Lower leg skin (tissue), 4 donors: ENCODE data around the gene KCNMB2. TPM values are rescaled to one million over a fixed set of nuclear protein-coding genes. Genes with fewer than 3 reads are reported as not detected.

ENCODE experiments used
- DNase-seq, 2 donors: peaks; one replicate each; pipeline ENCODE4 v3.0.0-alpha.2; 2019; ENCODE audit warnings: low spot score in 2 of 2
- H3K4me3 ChIP-seq: fragments of 200-600 bp; sonication (generic); 2 replicates; pipeline ENCODE4 v1.5.1; 2017; ENCODE audit warnings: mild to moderate bottlenecking, low read depth; ENCODE audit not compliant: poor library complexity, severe bottlenecking
- CTCF ChIP-seq, 3 donors: fragments of 450-650 bp; IDR thresholded peaks; one replicate each; pipeline ENCODE4 v1.5.1; 2016; ENCODE audit warnings: antibody characterized with exemption in 3 of 3, mild to moderate bottlenecking in 3 of 3, moderate library complexity in 2 of 3
- POLR2A ChIP-seq, 2 donors: fragments of 450-650 bp; IDR thresholded peaks; one replicate each; pipeline ENCODE4 v1.6.1; 2016 to 2017; ENCODE audit warnings: antibody characterized with exemption in 2 of 2, mild to moderate bottlenecking in 1 of 2, moderate library complexity in 1 of 2
- WGBS, 2 donors: methylation state at CpG; one replicate each; pipeline ENCODE4 v1.1.5; 2018; 5-methylcytosine and 5-hydroxymethylcytosine counted together
- intact Hi-C: fragments of 100-400 bp; cut with DNase I; formaldehyde crosslinking; loops from one replicate; pipeline ENCODE4 v1.15.0; 2023; ENCODE audit warnings: low total_unique reads
- total RNA-seq, 4 donors: library from RNA; depleted of rRNA; stranded (reverse); fragments of >200 nt; gene quantifications; one replicate each; pipeline ENCODE4 v1.1.0, GENCODE V29; 2016

Gene KCNMB2
- total RNA-seq, 4 donors from 2014 or later, result not detected

GRCh38 chr3:178584722-178585380, 48.6 kb downstream of the KCNMB2 start:
- no peak for DNase-seq
- 36 to 48% methylated on average over 5 of the region's 5 CpGs for WGBS, 2 donors
- TF ChIP-seq CTCF (IDR thresholded peaks at IDR 0.05) (no peak), POLR2A (IDR thresholded peaks at IDR 0.05) (no peak)
- intact Hi-C loops, result no loop called here
- no peak overlapping the region for H3K4me3 ChIP-seq

- intact Hi-C loops, result no loop called here
- 0 to 18% methylated on average over 1 of the region's 1 CpG for WGBS, 2 donors
- no peak for DNase-seq
Measured at GRCh38 chr3:178585454-178585853, 49.2 kb downstream of the KCNMB2 start.

GRCh38 chr3:178586076-178586475, 49.8 kb downstream of the KCNMB2 start:
- 53% methylated on average over 2 of the region's 2 CpGs for WGBS, 2 donors

More at GRCh38 chr3:178585454-178585853, 49.2 kb downstream of the KCNMB2 start:
- no peak overlapping the region for H3K4me3 ChIP-seq
- TF ChIP-seq CTCF (IDR thresholded peaks at IDR 0.05) (no peak), POLR2A (IDR thresholded peaks at IDR 0.05) (no peak)

GRCh38 chr3:178588628-178589027, 52.4 kb downstream of the KCNMB2 start:
- DNase-seq, result no peak
- no peak for TF ChIP-seq CTCF (IDR thresholded peaks at IDR 0.05)
- TF ChIP-seq POLR2A (IDR thresholded peaks at IDR 0.05), result no peak
- 77 to 87% methylated on average over 4 of the region's 4 CpGs for WGBS, 2 donors
- intact Hi-C loops, result no loop called here
- H3K4me3 ChIP-seq, result no peak overlapping the region

More at GRCh38 chr3:178586076-178586475, 49.8 kb downstream of the KCNMB2 start:
- DNase-seq, result no peak
- no peak overlapping the region for H3K4me3 ChIP-seq
- TF ChIP-seq POLR2A (IDR thresholded peaks at IDR 0.05), result no peak
- no peak for TF ChIP-seq CTCF (IDR thresholded peaks at IDR 0.05)
- intact Hi-C loops, result no loop called here

- WGBS, 2 donors, result 91 to 94% methylated on average over 1 of the region's 1 CpG
- TF ChIP-seq CTCF (IDR thresholded peaks at IDR 0.05), result no peak
- no peak for TF ChIP-seq POLR2A (IDR thresholded peaks at IDR 0.05)
- no peak overlapping the region for H3K4me3 ChIP-seq
- intact Hi-C loops, result no loop called here
- no peak for DNase-seq
Measured at GRCh38 chr3:178593786-178594185, 57.5 kb downstream of the KCNMB2 start.

GRCh38 chr3:178597371-178597770, 61.1 kb downstream of the KCNMB2 start:
- DNase-seq, result no peak
- 84 to 86% methylated on average over 2 of the region's 2 CpGs for WGBS, 2 donors
- TF ChIP-seq POLR2A (IDR thresholded peaks at IDR 0.05), result no peak
- no peak for TF ChIP-seq CTCF (IDR thresholded peaks at IDR 0.05)
- no peak overlapping the region for H3K4me3 ChIP-seq
- intact Hi-C loops, result no loop called here
